ENCODE data around the gene PPIB.

- TF ChIP-seq CTCF (IDR thresholded peaks at IDR 0.05) (no peak), POLR2A (IDR thresholded peaks at IDR 0.05) (no peak)
These were observed 42.4 kb upstream of the PPIB start for GRCh38 chr15:64205202-64205601.
